ENCODE measurements around the gene IQGAP3. TPM values are rescaled to one million over a fixed set of nuclear protein-coding genes. Genes with fewer than 3 reads are reported as not detected.
A peak's percentile ranks its signal among the peaks of the same experiment; 100 is the strongest.

Gene IQGAP3
- total and polyA plus RNA-seq, 7 donors: 0.55 to 11.2 (median 0.76) TPM; not detected in 1

DNA sequence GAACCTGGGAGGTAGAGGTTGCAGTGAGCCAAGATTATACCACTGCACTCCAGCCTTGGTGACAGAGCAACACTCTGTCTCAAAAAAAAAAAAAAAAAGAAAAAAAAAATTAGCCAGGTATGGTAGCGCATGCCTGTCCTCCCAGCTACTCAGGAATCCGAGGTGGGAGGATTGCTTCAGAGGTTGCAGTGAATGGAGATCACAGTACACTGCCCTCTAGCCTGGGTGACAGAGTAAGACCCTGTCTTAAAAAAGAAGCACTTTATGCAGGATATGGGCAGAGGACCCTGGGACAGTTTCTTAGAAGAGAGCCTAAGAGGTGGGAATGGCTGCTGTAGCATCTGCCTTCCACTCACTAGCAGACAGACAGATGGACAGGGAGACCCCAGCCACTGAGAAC, 23.0 kb downstream of the IQGAP3 start:
- Histone ChIP-seq H3K4me3 (no peak overlapping the region), H3K9me3 (no peaks in the 10 kb centered on the region), H3K4me1 (peaks cover 0 to 9% (median 5%) of the 10 kb centered on the region in 4 donors), H3K36me3 (no peaks in the 10 kb centered on the region), H3K27ac (no peak overlapping the region), H3K27me3 (no peaks in the 10 kb centered on the region)
- intact Hi-C loops (cut with DNase I): no loop called here
- DNase-seq: peak; percentile 22
- TF ChIP-seq, protein P1, sequence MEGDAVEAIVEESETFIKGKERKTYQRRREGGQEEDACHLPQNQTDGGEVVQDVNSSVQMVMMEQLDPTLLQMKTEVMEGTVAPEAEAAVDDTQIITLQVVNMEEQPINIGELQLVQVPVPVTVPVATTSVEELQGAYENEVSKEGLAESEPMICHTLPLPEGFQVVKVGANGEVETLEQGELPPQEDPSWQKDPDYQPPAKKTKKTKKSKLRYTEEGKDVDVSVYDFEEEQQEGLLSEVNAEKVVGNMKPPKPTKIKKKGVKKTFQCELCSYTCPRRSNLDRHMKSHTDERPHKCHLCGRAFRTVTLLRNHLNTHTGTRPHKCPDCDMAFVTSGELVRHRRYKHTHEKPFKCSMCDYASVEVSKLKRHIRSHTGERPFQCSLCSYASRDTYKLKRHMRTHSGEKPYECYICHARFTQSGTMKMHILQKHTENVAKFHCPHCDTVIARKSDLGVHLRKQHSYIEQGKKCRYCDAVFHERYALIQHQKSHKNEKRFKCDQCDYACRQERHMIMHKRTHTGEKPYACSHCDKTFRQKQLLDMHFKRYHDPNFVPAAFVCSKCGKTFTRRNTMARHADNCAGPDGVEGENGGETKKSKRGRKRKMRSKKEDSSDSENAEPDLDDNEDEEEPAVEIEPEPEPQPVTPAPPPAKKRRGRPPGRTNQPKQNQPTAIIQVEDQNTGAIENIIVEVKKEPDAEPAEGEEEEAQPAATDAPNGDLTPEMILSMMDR (IDR thresholded peaks at IDR 0.05): no peak
- TF ChIP-seq POLR2AphosphoS5 (IDR thresholded peaks at IDR 0.05) (no peak), EP300 (IDR thresholded peaks at IDR 0.05) (no peak), POLR2A (IDR thresholded peaks at IDR 0.05) (no peak)
- WGBS, 2 donors: 84 to 88% methylated on average over 2 of the region's 2 CpGs

DNA sequence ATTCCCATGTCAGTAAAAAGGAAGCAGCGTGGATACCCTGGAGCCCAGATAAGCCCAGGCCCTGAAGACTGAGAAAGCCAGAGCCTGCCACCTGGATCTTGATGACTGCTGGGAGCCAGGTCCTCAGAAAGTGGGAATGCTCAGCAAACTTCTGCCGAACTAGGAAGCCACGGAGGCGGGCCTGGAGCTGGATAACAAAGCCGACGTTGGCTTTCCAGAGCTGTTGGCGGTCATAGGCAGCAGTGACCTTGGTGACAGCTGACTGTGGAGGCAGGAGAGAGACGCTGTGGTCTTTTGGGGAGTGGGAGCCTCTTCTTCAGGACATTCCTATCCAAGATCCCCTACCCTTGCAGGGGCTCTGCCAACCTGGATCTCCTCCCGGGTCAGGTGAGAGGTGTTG, 24.4 kb downstream of the IQGAP3 start:
- TF ChIP-seq EP300 (IDR thresholded peaks at IDR 0.05) (no peak), POLR2A (IDR thresholded peaks at IDR 0.05) (no peak), POLR2AphosphoS5 (IDR thresholded peaks at IDR 0.05) (no peak)
- TF ChIP-seq, protein P1 (IDR thresholded peaks at IDR 0.05): no peak
- H3K36me3 ChIP-seq: no peaks in the 10 kb centered on the region
- H3K4me3 ChIP-seq: no peak overlapping the region
- no peaks in the 10 kb centered on the region for H3K9me3 ChIP-seq
- peak; percentile 46 for DNase-seq
- no peaks in the 10 kb centered on the region for H3K27me3 ChIP-seq
- 96% methylated on average over 9 of the region's 9 CpGs for WGBS, 2 donors
- no peaks in the 10 kb centered on the region for H3K4me1 ChIP-seq
- H3K27ac ChIP-seq: no peak overlapping the region
- intact Hi-C loops (cut with DNase I): no loop called here

DNA sequence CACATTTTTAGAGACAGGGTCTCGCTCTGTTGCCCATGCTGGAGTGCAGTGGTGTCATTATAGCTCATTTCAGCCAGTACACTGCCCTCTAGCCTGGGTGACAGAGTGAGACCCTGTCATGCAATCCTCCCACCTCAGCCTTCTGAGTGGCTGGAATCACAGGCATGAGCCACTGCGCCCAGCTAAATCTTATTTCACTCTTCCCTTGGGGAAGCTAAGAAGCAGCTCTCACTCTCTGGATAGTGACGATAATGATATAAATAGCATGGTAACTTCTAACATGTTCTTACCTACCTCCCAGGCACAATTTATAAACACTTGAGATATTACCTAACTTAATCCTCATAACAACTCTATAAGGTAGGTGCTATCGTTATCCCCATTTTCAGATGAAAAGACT, 24.9 kb downstream of the IQGAP3 start:
- Histone ChIP-seq H3K9me3 (no peaks in the 10 kb centered on the region), H3K4me1 (no peaks in the 10 kb centered on the region), H3K27me3 (no peaks in the 10 kb centered on the region), H3K4me3 (no peak overlapping the region), H3K27ac (no peak overlapping the region), H3K36me3 (no peaks in the 10 kb centered on the region)
- 95 to 97% methylated on average over 4 of the region's 4 CpGs for WGBS, 2 donors
- DNase-seq: peak; percentile 3
- intact Hi-C loops (cut with DNase I): no loop called here
- TF ChIP-seq, protein P1 (IDR thresholded peaks at IDR 0.05): no peak
- TF ChIP-seq EP300 (IDR thresholded peaks at IDR 0.05) (no peak), POLR2A (IDR thresholded peaks at IDR 0.05) (no peak), POLR2AphosphoS5 (IDR thresholded peaks at IDR 0.05) (no peak)

DNA sequence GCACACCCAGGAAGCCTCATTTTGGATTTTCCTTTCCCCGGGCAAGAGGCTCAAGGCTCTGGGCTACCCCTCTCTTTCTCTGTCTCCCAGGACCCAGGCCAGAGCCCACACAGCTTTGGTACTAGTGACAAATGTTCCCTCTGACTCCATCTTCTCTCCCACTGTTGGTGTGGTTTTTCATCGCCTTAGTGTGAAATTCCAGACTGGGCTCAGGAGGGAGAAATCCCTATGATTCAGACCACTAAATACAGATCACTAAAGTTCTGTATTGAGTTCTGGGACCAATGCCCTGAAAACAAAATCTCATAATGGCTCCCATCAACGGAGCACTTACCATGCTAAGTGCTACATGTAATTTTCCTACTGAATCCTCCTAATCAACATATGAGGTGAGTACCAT, 26.1 kb downstream of the IQGAP3 start:
- Histone ChIP-seq H3K27me3 (no peaks in the 10 kb centered on the region), H3K4me3 (no peak overlapping the region), H3K4me1 (no peaks in the 10 kb centered on the region), H3K36me3 (no peaks in the 10 kb centered on the region), H3K9me3 (no peaks in the 10 kb centered on the region), H3K27ac (no peak overlapping the region)
- WGBS, 2 donors: 79 to 97% methylated on average over 3 of the region's 3 CpGs
- peak; percentile 24 for DNase-seq
- TF ChIP-seq POLR2A (IDR thresholded peaks at IDR 0.05) (no peak), POLR2AphosphoS5 (IDR thresholded peaks at IDR 0.05) (no peak), EP300 (IDR thresholded peaks at IDR 0.05) (no peak)
- TF ChIP-seq, protein P1 (IDR thresholded peaks at IDR 0.05): no peak
- intact Hi-C loops (cut with DNase I): no loop called here

DNA sequence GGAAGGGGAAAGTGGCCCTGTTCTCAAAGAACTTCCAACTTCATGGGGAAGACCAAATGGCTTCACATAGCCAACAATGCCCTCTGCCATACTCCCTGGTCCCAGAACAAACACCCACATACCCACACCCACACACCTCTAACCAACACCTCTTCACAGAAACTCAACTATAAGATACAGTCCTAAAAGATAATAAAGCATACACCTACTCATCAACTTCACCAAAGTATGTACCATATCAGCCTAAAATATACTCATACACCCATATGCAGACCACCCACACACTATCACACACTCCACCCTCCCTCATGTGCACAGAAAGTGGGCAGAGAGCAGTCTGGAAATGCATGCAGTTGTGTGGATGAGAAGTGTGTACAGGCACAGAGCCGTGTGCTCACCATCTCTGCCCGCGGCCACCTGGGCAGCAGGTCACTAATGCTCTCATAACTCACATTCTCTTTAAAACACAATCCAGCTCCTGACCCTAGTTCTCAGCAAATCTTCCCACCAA, 27.7 kb downstream of the IQGAP3 start:
- peak; percentile 10 for DNase-seq
- intact Hi-C loops (cut with DNase I): no loop called here
- no peaks in the 10 kb centered on the region for H3K36me3 ChIP-seq

More for the DNA sequence above, 27.7 kb downstream of the IQGAP3 start:
- 96 to 99% methylated on average over 3 of the region's 3 CpGs for WGBS, 2 donors
- H3K27ac ChIP-seq: no peak overlapping the region
- no peaks in the 10 kb centered on the region for H3K27me3 ChIP-seq
- no peak for TF ChIP-seq POLR2AphosphoS5 (IDR thresholded peaks at IDR 0.05)
- no peaks in the 10 kb centered on the region for H3K9me3 ChIP-seq
- no peaks in the 10 kb centered on the region for H3K4me1 ChIP-seq
- no peak overlapping the region for H3K4me3 ChIP-seq

Data from sigmoid colon (tissue), 7 donors.